Suppressor macrophage (primary cell): ENCODE data around the gene C20orf204.
"Not testable (repeated sequence)": the region's sequence is repeated elsewhere in the genome, so short reads cannot be mapped to it uniquely, and the experiment has no call there.

Source experiments
- DNase-seq, 4 experiments: peaks; one replicate each; pipeline ENCODE4 v3.0.0-alpha.2; 2020 to 2022
- total RNA-seq, 17 experiments: gene quantifications; one replicate each; lab custom pipeline; 2026; ENCODE audit warnings: mixed read lengths in 6 of 17, inconsistent platforms in 3 of 17; lab: John Stamatoyannopoulos, UW

The C20orf204 gene, protein sequence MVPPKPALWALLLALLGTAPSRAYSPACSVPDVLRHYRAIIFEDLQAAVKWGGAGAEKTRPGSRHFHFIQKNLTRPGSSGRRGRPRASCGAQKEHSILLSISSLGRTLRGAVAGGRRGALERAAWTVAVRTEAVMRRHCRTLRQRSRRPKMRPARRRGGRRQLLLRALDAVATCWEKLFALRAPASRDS
- 0.08 to 3.6 (median 0.33) reads per million in 17 experiments for total RNA-seq

DNA sequence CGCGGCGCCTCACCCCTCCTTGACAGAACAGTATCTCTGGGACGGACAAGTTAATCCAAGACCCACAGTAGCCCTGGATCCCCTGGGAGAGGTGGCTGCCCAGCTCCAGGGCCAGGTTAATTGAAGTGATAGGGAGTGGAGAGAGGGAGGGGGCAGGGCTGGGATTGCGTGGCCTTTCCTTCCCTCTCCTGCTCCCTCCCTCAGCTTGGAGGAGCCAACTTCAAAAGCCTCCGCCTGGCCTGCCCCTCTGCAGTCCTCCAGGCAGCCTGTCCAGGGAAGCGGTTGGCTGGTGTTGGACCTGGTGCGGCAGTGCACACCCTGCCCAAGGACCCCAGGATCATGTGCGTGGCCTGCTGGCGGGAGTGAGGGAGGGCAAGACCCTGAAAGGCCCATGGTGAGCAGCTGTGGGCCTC is at the start of gene C20orf204:
Gene C20orf204 (plus strand): TSS at position 250 of the 413 bp plus-strand sequence. CDS start 142 bp downstream, at position 392.
- DNase-seq: no peak

DNA sequence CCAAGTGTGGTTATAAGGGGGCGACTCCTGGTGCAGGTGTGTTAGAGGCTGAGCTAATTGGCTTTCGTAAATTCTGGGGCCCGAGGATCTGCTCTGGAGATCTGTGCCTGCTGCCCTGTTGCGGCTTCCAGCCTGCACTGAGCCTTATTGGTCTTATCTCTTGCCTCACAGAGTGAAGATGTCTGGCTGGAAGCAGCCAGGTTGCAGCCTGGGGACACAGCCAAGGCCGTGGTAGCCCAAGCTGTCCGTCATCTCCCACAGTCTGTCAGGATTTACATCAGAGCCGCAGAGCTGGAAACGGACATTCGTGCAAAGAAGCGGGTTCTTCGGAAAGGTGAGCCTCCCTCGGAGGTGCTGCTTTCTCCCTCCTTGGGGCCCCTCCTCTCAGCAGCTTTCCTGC is 35.1 kb upstream of the C20orf204 start:
- no peak for DNase-seq

DNA sequence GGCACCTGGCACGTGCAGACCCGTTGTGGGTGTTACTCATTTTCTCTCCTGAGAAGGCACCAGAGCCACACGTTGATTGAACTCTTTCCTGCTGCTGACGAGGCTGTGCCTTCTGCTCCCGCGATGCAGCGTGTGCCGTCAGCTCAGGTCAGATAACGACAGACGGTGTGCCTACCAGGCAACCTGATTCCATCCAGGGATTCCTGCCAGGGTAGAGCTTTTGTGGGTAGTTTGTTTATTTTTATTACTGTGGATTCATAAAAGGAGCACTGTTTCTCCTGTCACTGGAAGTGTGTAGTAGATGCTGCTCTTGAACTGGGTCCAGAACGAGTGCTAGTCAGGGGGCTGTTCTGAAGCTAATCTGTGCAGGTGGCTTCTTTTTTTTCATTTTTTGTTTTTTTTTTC is 34.4 kb upstream of the C20orf204 start:
- no peak for DNase-seq

DNA sequence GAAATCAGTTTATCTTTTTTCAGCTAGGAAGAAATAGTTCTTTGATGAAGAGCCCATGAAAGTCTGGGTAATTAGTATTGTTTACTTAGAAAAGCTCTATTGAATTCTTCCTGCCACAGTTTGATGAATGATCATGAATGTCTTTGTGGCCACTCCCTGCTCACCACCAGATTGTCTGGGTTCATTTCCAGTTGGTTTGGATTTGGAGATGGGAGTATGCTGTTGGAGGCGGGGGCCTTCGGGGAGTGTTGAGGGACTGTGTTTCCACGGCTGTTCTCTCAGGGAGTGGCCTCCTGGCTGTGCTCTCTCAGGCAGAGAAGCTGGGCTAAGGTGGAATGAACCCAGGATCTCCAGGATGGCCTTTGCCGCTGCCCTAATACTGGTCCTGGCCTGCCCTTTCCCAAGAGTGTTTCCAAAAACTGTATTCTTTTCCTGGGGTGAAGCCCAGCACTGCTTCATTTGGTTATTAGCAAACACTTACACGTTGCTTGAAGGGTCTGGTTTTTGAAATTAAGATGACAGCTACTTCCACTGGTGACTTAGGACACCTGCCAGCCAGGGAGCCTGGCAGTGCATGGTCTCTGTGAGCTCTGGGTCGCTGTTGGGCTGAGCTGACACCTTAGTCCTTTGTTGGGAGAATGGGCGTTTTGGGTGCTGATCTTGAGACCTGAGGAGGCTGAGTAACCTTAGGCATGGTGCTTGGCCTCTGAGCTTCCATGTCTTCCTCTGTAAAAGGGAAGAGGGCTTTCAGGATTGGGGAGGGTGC is 31.8 kb upstream of the C20orf204 start:
- no peak for DNase-seq

DNA sequence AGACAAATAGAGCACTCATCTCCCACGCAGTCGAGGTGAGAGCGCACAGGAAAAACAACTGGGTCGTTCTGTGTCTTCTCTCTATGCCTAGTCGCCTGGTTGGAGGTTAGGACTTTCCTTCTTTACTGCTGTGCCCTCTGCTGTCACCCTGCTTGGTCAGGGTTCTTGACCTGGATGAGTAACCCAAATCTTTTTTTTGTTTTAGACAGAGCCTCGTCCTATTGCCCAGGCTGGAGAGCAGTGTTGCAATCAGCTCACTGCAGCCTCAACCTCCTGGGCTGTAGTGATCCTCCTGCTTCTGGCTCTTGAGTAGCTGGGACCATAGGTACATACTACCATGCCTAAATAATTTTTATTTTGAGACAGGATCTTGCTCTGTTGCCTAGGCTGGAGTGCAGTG is 30.6 kb upstream of the C20orf204 start:
- DNase-seq: no peak

DNA sequence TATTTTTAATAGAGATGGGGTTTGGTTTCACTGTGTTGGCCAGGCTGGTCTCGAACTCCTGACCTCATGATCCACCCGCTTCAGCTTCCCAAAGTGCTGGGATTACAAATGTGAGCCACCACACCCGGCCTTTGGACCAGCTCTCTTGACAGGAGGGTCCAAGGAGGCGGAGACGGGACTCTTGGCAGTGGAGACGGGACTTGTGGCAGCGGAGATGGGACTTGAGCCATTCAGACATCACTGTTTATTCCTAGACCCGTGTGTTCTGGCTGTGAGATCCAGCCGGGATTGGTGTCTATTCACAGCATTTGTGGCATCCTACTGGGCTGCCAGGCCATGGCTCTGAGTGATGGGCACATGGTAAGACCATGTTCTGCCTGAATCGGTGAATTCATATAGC is 29.5 kb upstream of the C20orf204 start:
- no peak for DNase-seq

DNA sequence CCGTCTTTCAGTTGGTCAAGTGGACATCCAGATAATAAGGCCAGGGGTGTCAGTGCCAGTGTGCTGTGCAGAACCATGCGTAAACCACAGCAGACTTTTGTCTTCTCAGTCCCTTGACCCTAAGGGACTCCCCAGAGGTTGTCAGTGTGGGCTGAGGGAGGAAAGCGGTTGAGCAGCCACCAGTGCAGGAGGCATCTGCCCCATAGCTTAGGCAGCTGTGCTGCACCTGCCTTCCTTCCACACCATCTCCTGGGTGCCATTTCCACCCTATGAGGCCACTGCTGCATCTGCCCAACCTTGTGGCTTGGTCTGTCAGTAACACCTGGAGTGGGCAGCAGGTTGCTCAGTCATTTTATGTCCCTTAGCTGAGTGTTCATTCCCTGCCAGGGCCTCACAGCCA is 29.1 kb upstream of the C20orf204 start:
- DNase-seq: no peak

DNA sequence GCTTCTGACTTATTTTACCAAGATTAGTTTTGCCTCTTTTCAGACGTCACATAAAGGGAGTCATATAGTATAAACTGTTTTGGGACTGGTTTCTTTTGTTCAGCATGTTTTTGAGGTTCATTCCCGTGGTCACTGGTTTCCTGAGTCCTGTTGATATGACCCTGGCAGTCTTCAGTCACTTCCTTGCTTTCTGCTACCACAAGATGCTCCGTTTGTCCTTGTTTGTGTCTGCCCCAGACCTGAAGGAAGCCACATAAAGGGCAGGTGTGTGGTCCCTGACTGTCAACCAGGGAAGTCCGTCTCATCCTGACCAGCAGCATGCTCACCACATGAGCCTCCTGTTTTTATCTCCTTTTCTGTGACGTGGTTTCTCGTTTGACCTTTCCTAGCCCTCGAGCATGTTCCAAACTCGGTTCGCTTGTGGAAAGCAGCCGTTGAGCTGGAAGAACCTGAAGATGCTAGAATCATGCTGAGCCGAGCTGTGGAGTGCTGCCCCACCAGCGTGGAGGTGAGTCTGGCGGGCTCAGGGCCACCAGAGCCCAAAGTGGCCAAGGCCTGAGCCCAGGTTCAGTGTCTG is 26.1 kb upstream of the C20orf204 start:
- DNase-seq: no peak

DNA sequence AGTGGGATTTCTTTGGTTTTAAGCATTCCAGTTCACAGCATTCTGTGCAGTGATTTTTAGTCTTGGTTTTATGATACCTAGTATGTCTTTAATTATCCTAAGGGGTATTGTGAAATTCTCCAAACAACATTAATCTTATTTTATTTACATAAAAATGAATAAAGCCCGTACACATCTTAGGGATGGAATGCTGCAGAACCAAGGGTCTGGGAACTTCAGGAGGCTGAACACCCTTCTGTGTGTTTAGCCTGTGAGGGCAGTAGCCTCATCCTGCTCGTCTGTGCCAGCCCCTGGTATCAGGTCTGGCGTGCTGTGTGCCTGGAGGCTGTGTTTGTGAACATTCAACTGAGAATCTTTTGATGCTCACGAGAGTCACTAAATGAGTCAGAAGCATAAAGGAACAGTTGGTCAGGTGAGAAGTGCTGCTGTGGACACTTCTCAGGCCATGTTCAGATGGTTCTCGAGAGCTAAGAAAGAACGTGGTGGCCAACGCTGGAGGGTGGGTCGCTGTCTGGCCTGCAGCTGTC is 25.2 kb upstream of the C20orf204 start:
- DNase-seq: no peak

DNA sequence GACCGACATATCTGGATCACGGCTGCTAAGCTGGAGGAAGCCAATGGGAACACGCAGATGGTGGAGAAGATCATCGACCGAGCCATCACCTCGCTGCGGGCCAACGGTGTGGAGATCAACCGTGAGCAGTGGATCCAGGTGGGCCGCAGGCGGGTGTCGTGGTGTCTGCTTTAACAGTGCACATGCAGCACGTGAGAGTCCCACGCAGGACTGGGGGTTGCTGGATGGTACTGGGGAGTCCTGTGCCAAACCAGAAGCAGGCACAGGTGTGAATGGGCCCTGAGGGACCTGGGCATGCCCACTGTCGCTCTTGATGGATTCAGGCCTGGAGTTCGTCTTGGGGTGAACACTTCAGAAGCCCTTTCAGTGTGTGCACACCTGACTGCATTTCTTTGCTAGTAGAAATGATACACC is 24.6 kb upstream of the C20orf204 start:
- DNase-seq: no peak

DNA sequence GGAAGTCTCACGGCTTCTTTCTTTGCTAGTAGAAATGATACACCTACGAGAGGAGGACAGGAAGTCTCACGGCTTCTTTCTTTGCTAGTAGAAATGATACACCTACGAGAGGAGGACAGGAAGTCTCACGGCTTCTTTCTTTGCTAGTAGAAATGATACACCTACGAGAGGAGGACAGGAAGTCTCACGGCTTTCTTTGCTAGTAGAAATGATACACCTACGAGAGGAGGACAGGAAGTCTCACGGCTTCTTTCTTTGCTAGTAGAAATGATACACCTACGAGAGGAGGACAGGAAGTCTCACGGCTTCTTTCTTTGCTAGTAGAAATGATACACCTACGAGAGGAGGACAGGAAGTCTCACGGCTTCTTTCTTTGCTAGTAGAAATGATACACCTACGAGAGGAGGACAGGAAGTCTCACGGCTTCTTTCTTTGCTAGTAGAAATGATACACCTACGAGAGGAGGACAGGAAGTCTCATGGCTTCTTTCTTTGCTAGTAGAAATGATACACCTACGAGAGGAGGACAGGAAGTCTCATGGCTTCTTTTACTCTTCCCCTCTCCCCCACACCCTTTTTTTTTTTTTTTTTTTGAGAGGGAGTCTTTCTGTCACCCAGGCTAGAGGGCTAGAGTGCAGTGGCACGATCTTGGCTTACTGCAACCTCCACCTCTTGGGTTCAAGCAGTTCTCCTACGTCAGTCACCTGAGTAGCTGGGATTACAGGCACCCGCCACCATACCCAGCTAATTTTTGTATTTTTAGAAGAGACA is 23.4 kb upstream of the C20orf204 start:
- not testable (repeated sequence) for DNase-seq

DNA sequence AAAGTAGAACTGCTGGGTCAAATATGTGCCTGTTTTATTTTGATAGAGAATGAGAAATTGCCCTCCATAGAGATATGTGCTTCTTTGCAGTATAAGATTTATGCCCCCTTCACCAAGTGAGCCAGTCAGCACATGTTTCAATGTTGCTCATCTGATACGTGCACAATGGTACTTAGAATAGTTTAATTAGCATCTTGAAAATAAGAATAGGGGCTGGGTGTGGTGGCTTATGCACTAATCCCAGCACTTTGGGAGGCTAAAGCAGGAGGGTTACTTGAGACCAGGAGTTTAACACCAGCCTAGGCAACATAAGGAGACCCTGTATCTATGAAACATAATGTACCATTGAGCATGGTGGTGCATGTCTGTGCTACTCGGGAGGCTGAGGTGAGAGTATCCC is 20.3 kb upstream of the C20orf204 start:
- no peak for DNase-seq

DNA sequence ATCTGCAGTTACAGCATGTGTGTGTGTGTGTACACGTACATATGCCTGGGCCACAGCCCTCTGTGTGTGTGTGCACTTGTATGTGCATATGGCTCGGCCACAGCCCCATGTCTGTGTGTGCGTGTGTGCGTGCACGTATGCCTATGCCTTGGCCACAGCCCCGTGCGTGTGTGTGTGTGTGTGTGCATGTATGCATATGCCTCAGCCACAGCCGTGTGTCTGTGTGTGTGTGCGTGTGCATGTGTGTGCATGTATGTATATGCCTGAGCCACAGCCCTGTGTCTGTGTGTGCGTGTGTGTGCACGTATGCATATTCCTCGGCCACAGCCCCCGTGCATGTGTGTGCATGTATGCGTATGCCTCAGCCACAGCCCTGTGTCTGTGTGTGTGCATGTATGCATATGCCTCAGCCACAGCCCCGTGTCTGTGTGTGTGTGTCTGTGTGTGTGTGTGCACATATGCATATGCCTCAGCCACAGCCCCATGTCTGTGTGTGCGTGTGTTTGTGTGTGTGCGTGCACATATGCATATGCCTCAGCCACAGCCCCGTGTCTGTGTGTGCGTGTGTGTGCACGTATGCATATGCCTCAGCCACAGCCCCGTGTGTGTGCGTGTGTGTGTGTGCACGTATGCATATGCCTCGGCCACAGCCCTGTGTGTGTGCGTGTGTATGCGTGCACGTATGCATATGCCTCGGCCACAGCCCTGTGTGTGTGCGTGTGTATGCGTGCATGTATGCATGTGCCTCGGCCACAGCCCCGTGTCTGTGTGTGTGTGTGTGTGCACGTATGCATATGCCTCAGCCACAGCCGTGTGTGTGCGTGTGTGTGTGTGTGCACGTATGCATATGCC is 14.6 kb upstream of the C20orf204 start:
- no peak for DNase-seq

DNA sequence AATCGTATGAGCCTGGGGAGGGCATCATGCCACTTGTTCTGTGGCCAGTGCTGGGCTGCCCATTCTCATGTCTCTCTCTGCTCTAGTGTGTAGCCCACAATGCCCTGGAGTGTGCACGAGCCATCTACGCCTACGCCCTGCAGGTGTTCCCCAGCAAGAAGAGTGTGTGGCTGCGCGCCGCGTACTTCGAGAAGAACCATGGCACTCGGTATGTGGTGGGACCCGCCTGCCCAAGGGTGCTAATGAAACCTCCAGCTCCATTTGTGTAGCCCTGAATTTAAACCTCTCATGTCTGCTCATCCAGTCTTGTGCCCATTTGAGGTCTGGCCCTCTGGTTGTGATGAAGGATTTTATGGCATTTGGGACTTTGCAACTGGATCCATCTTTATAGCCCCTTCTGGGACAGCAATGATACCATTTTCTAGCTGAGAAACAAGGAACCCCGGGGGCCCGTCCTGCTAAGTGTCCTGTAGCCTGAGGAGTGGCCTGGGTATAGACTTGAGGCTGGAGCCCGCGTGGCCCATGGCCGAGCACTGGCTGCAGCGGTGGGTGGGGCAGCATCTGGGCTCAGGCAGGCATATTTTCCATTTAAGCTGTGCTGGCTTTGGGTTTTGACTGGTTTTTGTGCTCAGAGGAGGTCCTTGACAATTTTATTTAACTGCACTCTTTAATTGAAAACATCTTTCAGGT is 13.2 kb upstream of the C20orf204 start:
- DNase-seq: no peak

DNA sequence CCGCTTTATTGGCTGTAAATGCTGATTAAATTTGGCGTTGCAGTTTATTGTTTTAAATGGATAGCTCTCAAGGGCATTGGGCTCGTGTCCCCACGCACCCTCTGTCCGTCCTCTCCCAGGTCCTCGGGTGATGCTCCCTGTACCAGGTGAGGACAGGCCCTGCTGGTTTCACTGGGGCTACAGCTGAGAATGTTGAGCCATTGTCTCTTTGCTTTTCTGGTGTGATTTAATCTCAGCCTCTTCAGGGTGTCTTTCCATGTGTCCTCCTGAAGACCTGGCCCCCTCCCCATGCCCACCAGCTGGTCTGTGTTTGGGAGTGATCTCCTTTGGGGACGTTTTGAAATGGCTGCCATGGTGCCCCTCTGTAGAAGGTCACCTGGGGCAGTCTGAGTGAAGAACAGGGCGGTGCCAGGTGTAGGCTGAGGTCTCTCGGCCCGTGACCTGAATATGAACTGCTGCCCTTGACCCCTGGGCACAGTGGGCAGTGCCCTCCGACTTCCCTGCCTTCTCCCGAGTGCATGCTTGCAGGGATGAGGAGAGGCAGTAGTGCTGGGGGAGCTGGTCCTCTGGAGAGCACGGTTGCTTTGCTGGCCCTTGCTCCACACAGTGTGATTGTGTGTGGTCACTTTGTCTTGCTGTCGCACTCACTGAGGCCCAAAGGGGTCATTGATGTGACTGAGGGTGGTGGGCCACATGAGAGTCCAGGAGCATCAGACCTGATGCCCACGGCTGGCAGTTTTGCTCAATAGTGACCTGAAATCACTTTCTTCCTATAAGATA is 12.4 kb upstream of the C20orf204 start:
- DNase-seq: no peak

DNA sequence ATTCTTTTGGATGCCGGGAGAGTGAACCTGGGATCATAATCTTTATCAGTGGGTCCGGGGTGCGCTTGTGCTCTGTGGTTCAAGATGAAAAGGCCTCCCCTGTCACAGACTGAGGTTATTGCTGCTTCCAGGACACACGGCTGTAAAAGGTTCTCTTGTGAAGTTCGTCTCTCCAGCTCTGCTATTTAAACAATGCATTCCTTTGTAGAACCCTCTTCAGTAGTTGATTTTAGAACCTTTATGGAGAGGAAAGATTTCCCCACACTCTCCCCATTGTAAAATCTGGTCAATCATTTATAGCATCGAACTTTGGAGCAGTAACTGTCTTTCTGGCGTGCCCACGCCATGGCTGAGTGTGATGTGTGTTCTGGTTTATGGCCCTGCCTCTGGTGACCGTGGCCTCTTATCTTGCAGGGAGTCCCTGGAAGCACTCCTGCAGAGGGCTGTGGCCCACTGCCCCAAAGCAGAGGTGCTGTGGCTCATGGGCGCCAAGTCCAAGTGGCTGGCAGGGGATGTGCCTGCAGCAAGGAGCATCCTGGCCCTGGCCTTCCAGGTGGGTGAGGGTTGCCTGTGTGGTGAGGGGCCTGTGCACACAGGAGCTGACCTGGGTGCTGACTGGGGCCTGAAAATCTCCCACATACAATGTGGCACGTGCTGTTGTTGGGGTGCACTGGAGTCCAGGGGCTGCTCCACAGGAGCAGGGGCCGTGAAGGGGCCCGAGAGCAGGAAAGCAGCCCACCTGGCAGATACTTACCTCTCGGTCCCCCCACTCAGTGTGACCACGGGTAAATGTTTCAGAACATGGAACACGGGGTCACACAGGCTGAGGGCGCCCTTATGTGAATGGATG is 11.6 kb upstream of the C20orf204 start:
- no peak for DNase-seq

DNA sequence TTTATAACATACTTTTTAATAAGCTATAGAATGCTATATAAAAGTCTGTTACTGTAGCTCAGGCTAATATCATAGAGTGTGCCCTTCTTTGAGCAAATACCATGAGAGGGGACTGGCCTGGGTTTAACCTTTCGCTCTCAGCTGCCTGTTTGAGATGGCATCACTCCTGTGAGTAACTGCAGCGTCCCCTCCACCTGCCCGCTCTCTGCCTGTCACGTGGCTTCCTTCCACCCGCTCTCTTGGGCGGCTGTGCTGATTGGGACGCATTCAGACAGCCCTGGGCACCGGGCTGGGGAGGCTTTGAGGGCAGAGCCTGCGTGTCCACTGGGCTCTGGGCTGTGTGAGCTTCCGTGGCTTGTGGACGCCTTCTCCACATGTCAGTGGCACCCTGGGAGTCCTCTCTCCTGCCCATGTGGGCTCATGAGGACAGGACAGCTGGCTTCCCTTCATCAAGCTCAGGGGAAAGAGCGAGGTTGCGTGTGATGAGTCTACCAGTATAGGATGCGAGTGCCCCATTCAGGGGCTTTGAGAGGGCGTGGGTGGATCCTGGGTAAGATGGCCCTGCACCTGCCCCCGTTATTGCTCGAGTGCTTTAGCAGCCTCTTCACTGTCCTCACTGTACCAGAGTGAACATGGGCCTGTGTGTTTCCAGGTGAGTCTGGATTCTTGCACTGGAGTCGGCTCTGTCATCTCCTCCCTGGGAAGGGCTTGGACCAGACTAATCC is 10.7 kb upstream of the C20orf204 start:
- DNase-seq: no peak

DNA sequence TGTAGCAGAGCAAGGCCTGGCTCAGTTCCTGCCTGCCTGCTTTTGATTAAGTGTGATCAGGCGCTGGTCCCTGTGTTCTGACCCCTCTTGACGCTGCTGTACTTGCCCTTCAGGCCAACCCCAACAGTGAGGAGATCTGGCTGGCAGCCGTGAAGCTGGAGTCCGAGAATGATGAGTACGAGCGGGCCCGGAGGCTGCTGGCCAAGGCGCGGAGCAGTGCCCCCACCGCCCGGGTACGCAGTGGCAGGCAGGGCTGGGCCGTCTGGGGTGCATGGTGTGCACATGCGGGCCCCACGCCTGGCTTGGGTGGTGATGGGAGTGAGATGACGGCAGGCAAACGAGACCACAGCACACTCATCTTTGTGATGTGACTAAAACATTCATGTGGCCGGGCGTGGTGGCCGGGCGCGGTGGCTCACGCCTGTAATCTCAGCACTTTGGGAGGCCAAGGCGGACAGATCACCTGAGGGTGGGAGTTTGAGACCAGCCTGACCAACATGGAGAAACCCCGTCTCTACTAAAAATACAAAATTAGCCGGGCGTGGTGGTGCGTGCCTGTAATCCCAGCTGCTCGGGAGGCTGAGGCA is 10.1 kb upstream of the C20orf204 start:
- DNase-seq: no peak
